ENCODE results near the gene NPHP1.

GRCh38 chr2:110146945-110147332 lies 57.9 kb downstream of the NPHP1 start:
- no peak for TF ChIP-seq CTCF (IDR thresholded peaks at IDR 0.05; ENCODE audit: extremely low read depth in 1 of 2, insufficient read depth in 1 of 2, low read depth in 1 of 2, low read length in 2 of 2)
- TF ChIP-seq POLR2AphosphoS5 (IDR thresholded peaks at IDR 0.05; ENCODE audit: insufficient read depth, low read depth, low read length): no peak
- TF ChIP-seq EZH2 (IDR thresholded peaks at IDR 0.05; ENCODE audit: borderline replicate concordance, low read depth, low read length, severe bottlenecking): no peak
- no peak for TF ChIP-seq FOS (IDR thresholded peaks at IDR 0.05; ENCODE audit: borderline replicate concordance, insufficient read depth, low read length)
- no peak for TF ChIP-seq MYC (IDR thresholded peaks at IDR 0.05; ENCODE audit: low read depth, low read length)
- no peak for TF ChIP-seq POLR2A (IDR thresholded peaks at IDR 0.05; ENCODE audit: low read depth, low read length)
- no peak for TF ChIP-seq GATA2 (IDR thresholded peaks at IDR 0.05; ENCODE audit: insufficient read depth, insufficient read length, low read depth, low read length)
- TF ChIP-seq MAX (IDR thresholded peaks at IDR 0.05; ENCODE audit: insufficient read depth, insufficient read length): no peak
